Measurements from ENCODE around the gene GSG1. TPM values are rescaled to one million over a fixed set of nuclear protein-coding genes. Genes with fewer than 3 reads are reported as not detected.
"Not testable (repeated sequence)": the region's sequence is repeated elsewhere in the genome, so short reads cannot be mapped to it uniquely, and the experiment has no call there.

GSG1 gene
- total RNA-seq, 1 donor from 2014 or later, result not detected

GRCh38 chr12:13093191-13093847 lies 10.1 kb downstream of the GSG1 start:
- intact Hi-C loops (cut with micrococcal nuclease), result no loop called here

DNA sequence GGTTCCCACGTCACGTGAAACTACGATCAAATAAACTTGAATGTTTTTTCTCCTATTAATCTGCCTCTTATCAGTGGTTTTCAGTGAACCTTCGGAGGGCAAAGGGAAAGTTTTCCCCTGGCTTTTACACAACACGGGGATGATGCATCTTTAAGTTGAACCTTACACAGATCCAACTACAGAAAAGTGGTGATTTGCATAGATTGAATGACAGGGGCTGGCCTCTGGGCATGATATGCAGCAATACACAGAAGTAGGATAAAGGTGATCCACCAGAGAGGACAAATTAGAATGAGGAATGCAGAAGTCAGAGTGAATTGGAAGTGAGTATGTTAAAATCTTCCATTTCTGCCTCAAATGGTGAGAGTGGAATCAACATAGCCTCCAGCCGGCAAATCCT lies 11.6 kb downstream of the GSG1 start:
- intact Hi-C loops (cut with micrococcal nuclease), result no loop called here

GRCh38 chr12:13090054-13090453 lies 13.4 kb downstream of the GSG1 start:
- intact Hi-C loops (cut with micrococcal nuclease), result no loop called here

DNA sequence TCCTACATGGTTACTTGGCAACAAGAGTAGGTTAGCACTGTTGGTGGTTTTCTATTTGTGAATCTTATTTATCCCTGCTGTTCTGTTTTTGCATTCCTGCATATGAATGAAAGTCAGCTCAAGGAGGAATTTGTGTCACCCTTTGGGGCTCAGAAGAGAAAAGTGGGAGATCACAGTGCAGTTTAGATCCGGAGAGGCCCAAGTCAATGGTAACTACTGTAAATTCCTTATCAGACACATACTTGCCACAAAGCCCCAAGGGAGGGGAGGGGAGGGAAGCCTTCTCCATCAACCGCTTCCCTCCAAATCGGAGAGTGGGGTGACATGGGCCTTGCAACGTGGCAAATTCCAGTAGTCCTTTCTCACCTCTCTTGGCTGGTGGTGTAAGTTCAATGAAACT lies 15.0 kb downstream of the GSG1 start:
- intact Hi-C loops (cut with micrococcal nuclease), result no loop called here

DNA sequence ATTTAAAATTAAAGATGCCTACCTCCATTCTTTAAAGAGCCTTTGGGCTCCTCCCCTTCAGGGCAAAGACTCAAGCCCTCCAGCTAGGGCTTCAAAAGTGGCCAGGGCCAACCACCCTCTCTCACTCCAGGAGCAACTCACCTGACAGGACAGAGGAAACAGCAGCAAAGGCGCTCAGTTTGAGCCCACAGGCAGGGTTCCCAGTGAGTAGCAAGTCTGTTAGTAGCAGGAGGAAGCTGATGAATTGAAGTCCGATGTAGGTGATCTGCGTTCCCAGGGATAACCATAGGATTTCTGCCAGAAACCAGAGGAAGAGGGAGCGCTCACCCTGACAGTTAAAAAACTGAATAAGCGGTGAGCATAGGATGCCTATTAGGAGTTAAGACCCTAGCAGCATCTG lies 15.7 kb downstream of the GSG1 start:
- intact Hi-C loops (cut with micrococcal nuclease), result no loop called here

GRCh38 chr12:13085968-13086686 lies 17.3 kb downstream of the GSG1 start:
- intact Hi-C loops (cut with micrococcal nuclease), result no loop called here

DNA sequence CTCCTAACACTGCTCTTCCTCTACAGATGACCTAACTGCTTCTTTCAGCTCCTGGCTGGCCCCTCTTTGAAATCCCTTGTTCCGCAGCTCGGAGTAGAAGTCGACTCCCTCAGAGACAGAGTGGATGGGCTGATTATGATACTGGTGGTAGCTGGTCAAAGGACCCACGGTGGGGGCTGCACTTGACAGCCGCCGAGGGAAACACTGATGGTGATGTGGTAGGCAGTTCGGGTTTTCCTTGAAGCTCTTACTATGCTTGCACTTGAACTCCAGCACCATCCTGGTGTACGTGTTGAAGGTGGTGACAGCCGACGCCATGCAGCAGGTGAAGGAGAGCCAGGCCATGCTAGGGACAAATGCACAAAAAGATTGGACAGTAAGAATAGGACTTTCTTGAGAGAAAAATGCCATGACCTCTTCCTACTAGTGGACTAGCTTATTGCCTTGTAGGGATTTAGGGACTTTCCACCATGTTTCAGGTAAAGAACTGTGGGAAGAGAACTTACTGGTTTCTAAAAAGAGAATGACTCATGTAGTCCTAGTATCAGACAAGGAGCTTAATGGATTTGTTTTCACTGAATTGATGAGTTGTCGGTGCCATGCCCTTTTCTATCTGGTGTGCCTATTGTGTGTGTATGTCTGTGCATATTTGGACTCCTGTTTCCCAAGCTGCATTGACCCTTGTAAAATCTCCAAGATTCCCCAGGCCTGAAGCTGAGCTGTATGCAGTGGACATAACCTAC lies 18.4 kb downstream of the GSG1 start:
- intact Hi-C loops (cut with micrococcal nuclease), result no loop called here

GRCh38 chr12:13083638-13084037 lies 19.8 kb downstream of the GSG1 start:
- intact Hi-C loops (cut with micrococcal nuclease), result not testable (repeated sequence)

DNA sequence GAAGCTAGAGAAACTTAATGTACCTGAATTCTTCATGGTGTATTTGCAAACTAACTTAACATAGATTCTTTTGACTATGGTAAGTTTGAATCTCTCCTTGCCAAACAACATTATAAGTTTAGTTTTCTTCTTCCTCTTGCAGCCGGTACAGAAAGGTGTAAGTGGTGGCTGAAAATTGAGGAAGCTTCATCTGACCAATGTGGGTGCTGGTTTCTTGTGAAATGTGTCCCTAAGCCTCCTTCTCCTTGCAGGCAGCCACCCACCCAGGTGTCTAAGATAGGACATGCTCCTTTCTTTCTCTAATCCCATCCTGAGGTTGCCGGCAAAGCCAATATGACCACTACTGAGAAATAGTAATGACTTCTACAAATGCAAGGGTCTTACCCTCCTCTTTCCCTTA lies 20.6 kb downstream of the GSG1 start:
- intact Hi-C loops (cut with micrococcal nuclease), result no loop called here

DNA sequence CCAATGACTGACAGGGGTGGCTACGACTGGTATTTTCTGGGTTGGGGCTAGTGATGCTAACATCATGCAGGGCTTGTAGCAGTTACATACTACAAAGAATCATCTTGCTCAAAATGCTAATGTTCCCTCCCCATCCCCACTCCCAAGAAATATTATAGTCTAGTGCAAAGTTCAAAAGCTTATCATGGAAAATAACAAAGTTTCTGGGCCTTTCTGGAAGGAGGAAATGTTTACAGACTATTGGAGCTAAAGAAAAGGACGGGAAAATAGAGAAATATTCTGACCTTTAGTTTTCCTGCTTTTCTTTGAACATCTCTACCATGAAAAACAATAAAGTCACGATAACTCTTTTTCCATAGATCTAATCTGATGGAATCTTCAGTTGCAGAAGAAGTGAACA lies 23.2 kb downstream of the GSG1 start:
- intact Hi-C loops (cut with micrococcal nuclease), result no loop called here

DNA sequence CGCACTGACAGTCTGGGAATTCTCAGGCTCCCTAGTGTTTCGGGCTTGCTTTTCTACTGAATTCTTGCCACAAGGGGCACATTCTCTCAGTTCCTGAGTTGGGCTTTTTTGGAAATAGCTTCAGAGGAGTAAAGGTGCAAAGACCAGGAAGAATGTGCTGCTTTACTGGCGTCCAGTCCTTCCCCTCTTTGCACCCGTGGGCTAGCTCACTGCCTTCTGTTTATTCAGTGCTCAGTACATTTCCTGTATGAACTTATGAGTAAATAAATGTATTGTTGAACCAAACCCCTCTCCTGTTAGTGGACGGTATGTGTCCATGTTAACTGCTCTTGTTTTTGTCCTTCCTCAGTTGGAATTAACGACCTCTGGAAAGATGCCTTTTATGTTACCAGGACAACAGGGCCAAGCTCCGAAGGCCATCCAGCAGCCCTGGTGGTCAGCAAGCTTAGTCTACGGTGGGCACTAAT lies 24.0 kb downstream of the GSG1 start:
- intact Hi-C loops (cut with micrococcal nuclease), result no loop called here

GRCh38 chr12:13075786-13076570 lies 27.5 kb downstream of the GSG1 start:
- intact Hi-C loops (cut with micrococcal nuclease), result no loop called here

- intact Hi-C loops (cut with micrococcal nuclease), result no loop called here
Measured at GRCh38 chr12:13075118-13075480, 28.4 kb downstream of the GSG1 start.

- intact Hi-C loops (cut with micrococcal nuclease), result no loop called here
Measured at GRCh38 chr12:13074396-13075117, 28.9 kb downstream of the GSG1 start.

DNA sequence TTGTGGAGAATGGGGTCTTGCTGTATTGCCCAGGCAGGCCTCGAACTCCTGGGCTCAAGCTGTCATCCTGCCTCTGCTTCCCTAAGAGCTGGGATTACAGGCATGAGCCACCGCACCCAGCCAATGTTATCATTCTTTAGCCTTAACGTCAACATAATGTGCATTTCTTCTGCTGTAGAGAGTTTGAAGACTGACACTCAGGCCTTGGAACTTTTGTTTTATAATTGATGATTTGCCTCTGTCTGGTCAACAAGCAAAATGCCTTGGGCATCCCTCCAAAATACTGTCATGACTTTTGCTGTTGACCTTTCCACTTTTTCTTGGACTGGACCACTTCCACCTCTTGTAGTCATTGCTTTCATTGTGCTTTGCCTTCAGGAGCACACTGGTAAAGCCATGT lies 30.3 kb downstream of the GSG1 start:
- intact Hi-C loops (cut with micrococcal nuclease), result no loop called here

DNA sequence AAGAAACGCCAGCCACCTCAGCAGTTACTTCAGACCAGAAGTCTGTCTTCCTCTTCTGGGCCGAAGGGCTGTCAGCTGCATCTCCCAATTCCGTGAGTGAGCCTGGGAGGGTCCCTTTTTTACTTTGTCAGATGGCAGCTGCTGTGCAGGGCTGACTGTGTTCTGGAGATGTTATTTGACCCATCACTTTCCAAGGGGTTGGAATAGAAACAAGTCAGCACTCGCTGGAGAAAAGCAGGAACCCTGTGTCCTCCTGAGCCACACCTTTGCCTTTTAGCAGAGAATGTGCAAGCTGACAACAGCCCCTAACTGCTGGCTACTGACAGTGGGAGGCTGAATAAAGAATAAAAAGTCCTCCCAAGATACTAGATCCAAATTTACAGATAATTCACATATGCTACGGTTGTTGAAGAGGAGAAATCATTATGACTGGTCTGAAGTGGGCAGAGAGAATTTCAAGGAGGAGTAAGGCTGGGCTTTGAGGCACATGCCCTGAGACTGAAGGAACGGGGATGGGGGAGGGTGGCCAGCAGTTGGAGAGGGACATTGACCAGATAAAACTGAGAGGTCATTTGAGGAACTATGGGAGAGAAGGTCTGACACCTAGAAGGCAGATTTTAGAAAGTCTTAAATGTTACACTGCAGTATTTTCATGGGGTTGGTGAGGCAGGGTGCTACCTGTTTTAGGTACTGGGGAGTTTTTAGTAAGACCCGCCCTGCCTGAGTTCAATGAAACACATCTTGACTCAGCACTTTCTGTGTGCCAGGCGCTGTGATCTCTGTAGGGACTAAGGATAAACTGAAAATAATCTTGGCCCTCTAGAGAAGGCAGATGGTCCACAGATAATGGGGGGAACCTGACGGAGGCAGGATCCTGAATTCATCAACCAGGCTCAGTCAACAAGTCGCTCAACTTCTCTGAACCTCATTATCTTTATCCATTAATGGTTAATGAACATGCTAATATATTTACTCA lies 31.9 kb downstream of the GSG1 start:
- intact Hi-C loops (cut with micrococcal nuclease), result no loop called here

DNA sequence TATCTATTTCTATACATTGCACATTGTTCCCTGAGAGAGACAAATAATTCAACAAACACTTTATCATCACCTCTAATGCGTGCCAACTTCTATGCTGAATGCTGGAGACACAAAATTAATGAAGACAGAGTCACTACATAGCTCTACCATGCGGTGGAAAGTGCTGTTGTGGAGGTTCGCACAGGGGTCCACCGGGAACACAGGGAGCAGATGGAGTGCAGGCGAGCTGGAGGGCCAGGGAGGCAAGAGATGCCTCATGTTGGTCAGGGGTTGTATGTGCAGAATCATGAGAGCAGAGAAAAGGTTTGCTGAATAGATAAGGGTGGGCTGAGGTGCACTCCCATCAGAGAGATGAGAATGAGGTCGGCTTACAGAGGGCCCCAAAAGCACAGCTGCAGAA lies 34.1 kb downstream of the GSG1 start:
- intact Hi-C loops (cut with micrococcal nuclease), result no loop called here

- intact Hi-C loops (cut with micrococcal nuclease), result no loop called here
Measured at GRCh38 chr12:13067322-13067721, 36.1 kb downstream of the GSG1 start.

DNA sequence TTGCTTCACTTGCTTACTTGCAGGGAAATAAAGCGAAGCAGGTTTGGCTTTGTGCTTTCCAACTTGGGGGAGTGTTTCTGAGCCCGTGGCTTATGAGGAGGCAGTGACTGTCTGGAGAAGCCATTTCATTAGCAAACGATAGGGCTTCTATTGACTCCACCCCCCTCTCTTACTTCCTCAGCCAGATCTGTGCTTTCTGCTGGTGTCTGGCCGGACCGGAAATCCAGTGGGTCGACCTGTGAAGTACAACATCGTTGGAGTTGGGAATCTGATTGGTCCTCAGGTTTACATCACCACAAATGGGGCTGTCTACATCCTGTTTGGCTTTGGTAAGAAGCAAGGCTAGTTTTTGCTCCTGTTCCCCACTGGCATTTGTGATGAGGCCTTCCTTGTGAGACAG lies 37.0 kb downstream of the GSG1 start:
- intact Hi-C loops (cut with micrococcal nuclease), result no loop called here

DNA sequence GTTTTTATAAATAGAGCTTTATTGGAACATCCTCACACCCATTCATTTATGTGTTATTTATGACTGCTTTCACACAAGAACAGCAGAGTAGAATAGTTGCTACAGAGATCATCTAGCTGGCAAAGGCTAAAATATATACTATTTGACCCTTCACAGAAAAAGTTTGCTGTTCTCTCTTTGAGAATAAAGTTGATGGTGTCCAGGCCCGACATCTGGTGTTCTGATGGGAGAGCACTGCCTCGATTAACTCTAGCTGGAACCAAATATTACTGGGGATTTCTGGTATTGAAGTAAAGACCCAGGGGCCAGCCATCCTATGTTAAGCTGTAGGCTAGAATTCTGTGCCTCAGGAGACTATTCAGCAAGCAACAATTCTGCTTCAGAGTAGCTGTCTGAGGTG lies 37.5 kb downstream of the GSG1 start:
- intact Hi-C loops (cut with micrococcal nuclease), result no loop called here

Data from T-helper 2 cell treated with Interferon-gamma antibody and Interleukin-4, amounts not matched to agents 100 ng/mL and 5 ng/mL, for 36 hours (primary cell).